Stimulated activated CD4-positive, alpha-beta T cell treated with anti-CD3 and anti-CD28 coated beads, Interleukin-1b, Interleukin-23, amount 100 ng/mL, for 4 hours (primary cell): ENCODE results near the gene CAB39.

ENCODE experiments used
- DNase-seq, 2 donors: peaks; one replicate each; pipeline ENCODE4 v3.0.0-alpha.2; 2020; ENCODE audit warnings: low read depth in 2 of 2

Gene CAB39

DNA sequence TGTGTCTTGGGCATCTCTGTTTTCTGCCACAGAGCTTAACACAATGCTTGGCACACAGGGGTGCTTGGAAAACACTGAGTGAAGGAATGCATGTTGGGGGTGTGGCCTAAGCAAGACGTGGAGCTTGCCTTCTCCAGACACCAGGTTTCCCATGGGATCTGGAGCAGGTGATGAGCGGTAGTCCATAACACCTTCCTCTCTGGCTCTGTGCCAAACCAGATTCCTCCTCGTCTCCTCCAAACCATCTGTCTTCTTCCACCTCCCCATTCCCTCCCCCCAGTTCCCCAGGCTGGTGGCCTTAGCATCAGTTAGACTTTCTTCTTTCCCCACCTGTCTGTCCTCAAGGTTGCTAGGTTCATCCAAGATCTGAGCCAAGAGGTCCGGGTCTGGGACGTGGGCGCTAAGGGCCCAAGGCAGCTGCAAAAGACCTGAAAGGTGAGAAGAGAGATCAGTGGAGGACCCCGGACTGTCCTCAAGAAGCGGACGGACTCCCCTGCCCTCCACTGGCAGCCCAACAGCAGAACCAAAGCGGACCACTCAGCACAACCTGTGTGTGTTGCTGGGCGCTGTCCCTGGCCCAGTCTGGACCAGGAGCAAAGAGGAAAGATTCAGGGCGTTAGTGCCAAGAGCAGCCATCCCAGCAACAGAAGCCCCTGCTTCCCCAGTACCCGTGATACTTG is 150.9 kb downstream of the CAB39 start:
- no peak for DNase-seq

DNA sequence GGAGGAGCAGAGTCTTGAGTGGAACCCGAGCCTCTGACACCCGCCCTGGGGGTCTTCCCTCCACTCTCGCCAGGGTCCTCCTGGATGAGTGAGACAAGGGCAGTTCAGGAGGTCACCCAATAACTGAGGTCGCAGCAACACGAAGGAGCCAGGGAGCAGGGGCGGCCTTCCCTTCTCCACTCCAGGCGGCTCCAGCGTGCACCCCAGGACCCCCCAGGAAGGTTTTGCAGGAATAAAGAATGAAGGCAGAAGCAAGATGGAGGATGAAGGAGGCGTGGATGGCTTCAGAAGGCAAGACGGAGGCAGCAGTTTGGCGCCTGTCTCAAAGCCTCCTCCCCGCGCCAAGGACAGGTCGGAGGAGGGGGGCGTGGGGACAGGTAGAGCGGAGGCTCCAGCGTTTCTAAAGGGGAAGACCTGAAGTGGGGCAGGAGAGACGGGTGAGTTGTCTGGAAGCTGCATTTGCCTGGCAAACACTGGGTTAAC is 151.5 kb downstream of the CAB39 start:
- DNase-seq, result no peak

- DNase-seq, result peak; percentile 51 to 68
These were observed 152.1 kb downstream of the CAB39 start, which contains the start of gene ITM2C for GRCh38 chr2:230864605-230865306. Gene ITM2C (plus strand): TSS chr2:230864942. CDS start chr2:230865026, 84 bp downstream.

- DNase-seq, result no peak
These were observed 152.7 kb downstream of the CAB39 start for GRCh38 chr2:230865307-230865765.

DNA sequence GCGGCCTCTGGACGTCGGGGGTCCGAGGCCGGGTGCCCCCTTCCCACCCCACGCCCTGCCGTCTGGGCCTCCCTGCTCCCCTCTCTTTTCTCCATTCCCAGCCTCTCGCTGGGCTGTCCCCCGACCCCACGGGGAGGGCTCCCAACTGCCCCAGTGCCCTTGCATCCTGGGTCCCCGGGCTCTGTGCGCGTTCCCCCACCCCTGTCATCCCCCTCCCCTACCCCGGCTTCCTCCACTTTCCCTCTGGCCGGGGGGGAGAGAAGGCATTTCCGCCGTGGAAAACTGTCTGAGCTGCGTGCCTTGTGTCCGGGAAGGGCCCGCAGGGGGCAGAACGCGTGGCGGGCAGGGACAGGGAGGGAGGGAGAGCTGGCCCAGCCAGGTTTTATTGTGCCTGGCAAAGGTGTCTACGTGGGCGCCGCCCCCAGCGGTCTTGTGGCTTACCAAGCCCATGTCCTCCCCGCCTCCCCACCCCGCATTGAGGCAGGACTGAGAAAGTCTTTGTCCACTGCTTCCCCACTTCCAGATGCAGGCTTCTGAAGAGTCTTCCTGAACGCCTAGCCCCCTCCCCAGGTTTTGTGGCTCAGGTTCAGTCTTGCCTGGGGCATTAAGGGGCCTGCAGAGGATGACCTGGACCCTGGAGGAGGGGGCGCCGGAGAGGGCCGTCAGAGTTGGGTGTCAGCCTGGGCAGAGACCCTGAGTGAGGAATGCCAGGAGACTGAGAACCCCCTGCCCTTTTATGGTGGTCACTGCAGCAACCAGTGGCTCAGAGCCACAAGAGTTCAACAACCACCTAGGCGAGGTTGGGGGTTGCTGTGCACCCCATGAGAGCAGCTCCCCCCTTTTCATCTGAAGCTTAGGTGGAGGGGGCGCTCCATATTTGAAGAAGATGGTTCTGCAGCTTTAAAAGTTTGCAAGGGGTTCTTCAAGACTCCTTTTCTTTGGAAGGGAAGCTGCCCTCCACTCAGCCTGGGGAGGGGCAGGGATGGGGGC is 153.4 kb downstream of the CAB39 start:
- no peak for DNase-seq

DNA sequence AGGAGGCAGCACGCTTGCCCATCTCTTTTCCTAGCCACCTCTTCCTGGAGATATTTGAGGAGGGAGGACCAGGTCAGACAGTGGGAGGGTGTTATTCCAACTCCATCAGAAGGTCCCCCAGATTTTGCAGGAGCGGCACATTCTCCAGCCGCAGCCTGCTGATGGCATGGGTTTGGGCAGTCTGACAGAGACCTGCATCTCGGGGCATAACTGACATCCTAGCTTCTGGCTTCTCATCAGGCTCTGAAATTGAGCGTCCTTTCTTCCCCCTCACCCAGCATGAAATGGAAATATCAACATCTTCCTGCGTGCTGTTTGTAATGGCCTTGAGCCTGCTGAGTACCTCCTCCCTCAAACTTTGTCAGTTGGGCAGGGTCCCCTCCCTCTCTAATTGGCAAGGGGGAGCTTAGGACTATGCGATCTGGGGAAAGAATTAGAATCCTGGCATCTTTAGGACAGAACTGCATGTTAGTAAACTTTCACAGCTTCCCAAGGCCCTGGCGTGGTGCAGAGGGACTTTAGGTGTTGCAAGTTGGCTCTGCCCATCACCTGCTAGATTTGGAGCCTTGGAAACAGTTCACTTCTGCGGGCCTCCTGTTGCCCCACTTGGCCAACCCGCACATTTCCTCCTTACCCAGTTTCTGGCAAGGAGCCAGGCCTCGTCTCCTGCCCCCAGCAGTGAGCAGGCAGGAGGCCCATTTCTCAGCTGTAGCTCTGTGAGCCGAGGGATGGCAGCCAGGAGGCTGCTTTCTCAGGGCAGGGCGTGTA is 154.3 kb downstream of the CAB39 start:
- peak; percentile 31 to 53 for DNase-seq

- no peak for DNase-seq
These were observed 155.7 kb downstream of the CAB39 start for GRCh38 chr2:230868161-230868946.

- DNase-seq, result no peak
These were observed 156.6 kb downstream of the CAB39 start for GRCh38 chr2:230868947-230869913.

DNA sequence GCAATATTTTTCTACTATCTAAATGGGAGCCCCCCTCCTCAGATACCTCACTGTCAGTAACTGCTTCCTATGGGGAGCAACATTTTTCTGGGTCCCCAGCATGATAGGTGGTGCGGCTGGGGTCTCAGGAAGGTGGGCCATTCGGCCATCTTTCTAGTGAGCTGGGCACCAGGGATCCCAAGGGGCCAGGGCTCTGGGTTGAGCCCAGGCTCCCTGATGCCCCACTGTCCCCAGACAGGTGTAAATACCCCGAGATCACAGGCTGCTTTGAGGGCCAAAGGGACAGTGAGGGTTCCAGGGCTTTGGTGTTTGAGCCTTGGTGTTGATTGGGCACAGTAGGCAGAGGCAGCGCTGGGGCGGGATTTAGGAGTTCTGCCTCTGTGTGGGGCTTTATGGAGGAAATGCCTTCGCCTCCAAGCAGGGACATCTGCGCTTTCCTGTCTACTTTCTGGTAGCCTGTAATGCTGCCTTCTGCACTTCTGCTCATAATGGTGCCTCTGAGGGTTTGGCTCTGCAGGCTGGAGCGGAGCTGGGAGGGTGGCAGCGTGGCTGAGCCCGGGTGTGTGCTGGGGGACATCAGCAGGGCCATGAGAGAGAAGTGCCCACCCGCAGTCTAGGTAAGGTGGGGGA is 157.4 kb downstream of the CAB39 start:
- no peak for DNase-seq
